Stimulated activated CD8-positive, alpha-beta memory T cell treated with anti-CD3 and anti-CD28 coated beads, Interleukin-4, amount 100 ng/mL, for 1 hour (primary cell): ENCODE results near the gene SLC16A14.

Source experiments
- DNase-seq, 2 donors: peaks; one replicate each; pipeline ENCODE4 v3.0.0-alpha.2; 2020; ENCODE audit warnings: low read depth in 2 of 2, low spot score in 1 of 2

The SLC16A14 gene

GRCh38 chr2:230042195-230042594 lies 26.5 kb downstream of the SLC16A14 start:
- DNase-seq, result no peak

GRCh38 chr2:230023313-230023712 lies 45.4 kb downstream of the SLC16A14 start:
- no peak for DNase-seq

- no peak for DNase-seq
These were observed 49.0 kb downstream of the SLC16A14 start for GRCh38 chr2:230019742-230020141.

GRCh38 chr2:230018153-230018552 lies 50.6 kb downstream of the SLC16A14 start:
- no peak for DNase-seq

GRCh38 chr2:230016844-230017243 lies 51.9 kb downstream of the SLC16A14 start:
- no peak for DNase-seq

- DNase-seq, result no peak
These were observed 56.3 kb downstream of the SLC16A14 start for GRCh38 chr2:230012267-230012884.

- DNase-seq, result no peak
These were observed 57.1 kb downstream of the SLC16A14 start for GRCh38 chr2:230011617-230012016.

- no peak for DNase-seq
These were observed 58.2 kb downstream of the SLC16A14 start for GRCh38 chr2:230010501-230010900.

- no peak for DNase-seq
These were observed 60.0 kb downstream of the SLC16A14 start for GRCh38 chr2:230008708-230009066.

- DNase-seq, result peak; percentile 62 to 71
These were observed 60.6 kb downstream of the SLC16A14 start for GRCh38 chr2:230007931-230008707.

GRCh38 chr2:230000118-230000841 lies 68.4 kb downstream of the SLC16A14 start:
- no peak for DNase-seq

- DNase-seq, result no peak
These were observed 71.2 kb downstream of the SLC16A14 start for GRCh38 chr2:229997565-229997964.

- DNase-seq, result no peak
These were observed 72.4 kb downstream of the SLC16A14 start for GRCh38 chr2:229996320-229996719.

GRCh38 chr2:229993236-229993635 lies 75.5 kb downstream of the SLC16A14 start:
- DNase-seq, result no peak
